Measurements from ENCODE around the gene PCDHA1.

- no peak for TF ChIP-seq CTCF (optimal IDR thresholded peaks at IDR 0.05 in 1 of 3, IDR thresholded peaks at IDR 0.05 in 1 of 3, conservative IDR thresholded peaks at IDR 0.05 in 1 of 3; ENCODE audit: extremely low read depth in 1 of 3, insufficient read depth in 2 of 3, low read length in 3 of 3)
- no peak for TF ChIP-seq EZH2 (IDR thresholded peaks at IDR 0.05; ENCODE audit: low read length)
Observed at GRCh38 chr5:140969880-140970279, 183.9 kb downstream of the PCDHA1 start.
